Neural cell (in vitro differentiated cells): ENCODE results near the gene CHKA. TPM values are rescaled to one million over a fixed set of nuclear protein-coding genes. Genes with fewer than 3 reads are reported as not detected.

ENCODE experiments used
- H2AFZ ChIP-seq: fragments of 200-600, 300-800 bp; sonication (generic), shearing (Covaris generic); 2 replicates; pipeline ENCODE4 v1.6.0; 2014; ENCODE audit warnings: low read depth, mild to moderate bottlenecking, antibody characterized with exemption, low read length, moderate library complexity
- H3F3A ChIP-seq: fragments of 200-600 bp; shearing (Covaris generic); 2 replicates; pipeline ENCODE4 v1.6.1; 2016; ENCODE audit warnings: mild to moderate bottlenecking, moderate library complexity, mixed read lengths, antibody characterized with exemption, low read length; ENCODE audit not compliant: insufficient read depth, poor library complexity, severe bottlenecking
- H3K27ac ChIP-seq: fragments of 200-600, 300-800 bp; sonication (generic), shearing (Covaris generic); 2 replicates; pipeline ENCODE4 v1.5.1; 2014; ENCODE audit warnings: mild to moderate bottlenecking, low read length, moderate library complexity
- H3K27me3 ChIP-seq: fragments of 300-800, 200-600 bp; sonication (generic), shearing (Covaris generic); 2 replicates; pipeline ENCODE4 v1.6.0; 2014; ENCODE audit warnings: mild to moderate bottlenecking, low read depth, low read length, moderate library complexity; ENCODE audit not compliant: insufficient read depth
- H3K36me3 ChIP-seq: fragments of 300-800, 200-600 bp; sonication (generic), shearing (Covaris generic); 2 replicates; pipeline ENCODE4 v1.5.1; 2014; ENCODE audit warnings: mild to moderate bottlenecking, antibody characterized with exemption, low read length, moderate library complexity; ENCODE audit not compliant: insufficient read depth
- H3K4me2 ChIP-seq: fragments of 300-800, 200-600 bp; sonication (generic), shearing (Covaris generic); 2 replicates; pipeline ENCODE4 v1.6.0; 2014; ENCODE audit warnings: mild to moderate bottlenecking, low read length
- H3K4me3 ChIP-seq: fragments of 300-800, 200-600 bp; sonication (generic), shearing (Covaris generic); 2 replicates; pipeline ENCODE4 v1.5.1; 2014; ENCODE audit warnings: mild to moderate bottlenecking, low read length, moderate library complexity
- H3K79me2 ChIP-seq: fragments of 200-600 bp; shearing (Covaris generic); replicated peaks from 2 replicates; pipeline ENCODE4 v1.6.0; 2014; ENCODE audit warnings: mild to moderate bottlenecking, low read length, moderate library complexity; ENCODE audit not compliant: insufficient read depth
- H3K9ac ChIP-seq: fragments of 300-800, 200-600 bp; sonication (generic), shearing (Covaris generic); 2 replicates; pipeline ENCODE4 v1.6.1; 2016; ENCODE audit warnings: mild to moderate bottlenecking, low read length, mixed read lengths
- H3K9me2 ChIP-seq: fragments of 200-600 bp; shearing (Covaris generic); 2 replicates; pipeline ENCODE4 v1.6.1; 2016; ENCODE audit warnings: mild to moderate bottlenecking, low read length, mixed read lengths; ENCODE audit not compliant: insufficient read depth
- H3K9me3 ChIP-seq: fragments of 200-600, 300-800 bp; sonication (generic), shearing (Covaris generic); 2 replicates; pipeline ENCODE4 v1.6.1; 2016; ENCODE audit warnings: mild to moderate bottlenecking, mixed run types, low read length, moderate library complexity, mixed read lengths
- H4K20me1 ChIP-seq: fragments of 200-600 bp; shearing (Covaris generic); 2 replicates; pipeline ENCODE4 v1.6.1; 2016; ENCODE audit warnings: mild to moderate bottlenecking, mixed run types; ENCODE audit not compliant: insufficient read depth
- EP300 ChIP-seq: fragments of 450-650 bp; conservative IDR thresholded peaks from 2 replicates; pipeline ENCODE4 v1.6.1; 2014; ENCODE audit warnings: antibody characterized with exemption, mild to moderate bottlenecking, moderate library complexity; ENCODE audit not compliant: poor library complexity, severe bottlenecking
- EZH2 ChIP-seq: fragments of 200-600, 300-800 bp; shearing (Covaris generic), sonication (generic); IDR thresholded peaks from 2 replicates; pipeline ENCODE4 v1.6.1; 2014; ENCODE audit warnings: antibody characterized with exemption, low read length, borderline replicate concordance, mild to moderate bottlenecking; ENCODE audit not compliant: insufficient read depth, poor library complexity, severe bottlenecking
- MXI1 ChIP-seq: fragments of 450-650 bp; conservative IDR thresholded peaks from 2 replicates; pipeline ENCODE4 v1.6.1; 2014; ENCODE audit warnings: antibody characterized with exemption, mild to moderate bottlenecking; ENCODE audit not compliant: poor library complexity, severe bottlenecking
- POLR2AphosphoS5 ChIP-seq: IDR thresholded peaks from 2 replicates; pipeline ENCODE4 v1.6.1; 2012
- RAD21 ChIP-seq: fragments of 450-650 bp; conservative IDR thresholded peaks from 2 replicates; pipeline ENCODE4 v1.6.1; 2014; ENCODE audit warnings: antibody characterized with exemption, mild to moderate bottlenecking, moderate library complexity
- REST ChIP-seq: IDR thresholded peaks from 2 replicates; pipeline ENCODE4 v1.6.1; 2012; ENCODE audit warnings: borderline replicate concordance
- SMC3 ChIP-seq: fragments of 450-650 bp; conservative IDR thresholded peaks from 2 replicates; pipeline ENCODE4 v1.6.1; 2014; ENCODE audit warnings: antibody characterized with exemption, mild to moderate bottlenecking, moderate library complexity; ENCODE audit not compliant: poor library complexity
- TAF1 ChIP-seq: IDR thresholded peaks from 2 replicates; pipeline ENCODE4 v1.6.1; 2012; ENCODE audit warnings: low read depth
- polyA plus RNA-seq: library from polyadenylated mRNA; depleted of rRNA; stranded (reverse); fragments of >200 nt; gene quantifications from 2 replicates; pipeline ENCODE4 v1.2.3, GENCODE V29; 2014
- TF ChIP-seq, protein P1 (sequence below): fragments of 450-650 bp; IDR thresholded peaks from 2 replicates; pipeline ENCODE4 v1.5.1; 2014; ENCODE audit warnings: antibody characterized with exemption, mild to moderate bottlenecking, moderate library complexity; ENCODE audit not compliant: poor library complexity, severe bottlenecking

Gene CHKA
- polyA plus RNA-seq, 1 donor from 2014 or later, result 90.0 TPM

DNA sequence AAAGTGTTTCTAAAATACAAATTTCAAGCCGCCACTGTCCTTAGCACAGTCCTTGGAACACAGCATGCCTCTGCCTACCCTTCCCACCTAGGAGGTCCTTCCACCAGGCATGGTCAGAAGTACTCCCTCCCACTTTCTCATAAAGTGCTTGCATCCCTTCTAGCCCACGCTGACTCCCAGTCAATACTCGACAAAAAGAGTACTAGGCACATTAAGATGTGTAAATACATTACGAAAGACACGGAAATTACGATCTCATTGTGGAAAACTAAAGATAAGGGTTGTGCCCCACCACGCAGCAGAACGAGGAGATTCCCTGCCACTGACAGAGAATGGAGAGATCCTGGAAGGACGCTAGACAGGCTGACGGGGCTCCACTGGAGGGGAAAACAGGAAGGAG, 13.5 kb downstream of the CHKA start:
- no peak for TF ChIP-seq RAD21
- TF ChIP-seq, protein P1, sequence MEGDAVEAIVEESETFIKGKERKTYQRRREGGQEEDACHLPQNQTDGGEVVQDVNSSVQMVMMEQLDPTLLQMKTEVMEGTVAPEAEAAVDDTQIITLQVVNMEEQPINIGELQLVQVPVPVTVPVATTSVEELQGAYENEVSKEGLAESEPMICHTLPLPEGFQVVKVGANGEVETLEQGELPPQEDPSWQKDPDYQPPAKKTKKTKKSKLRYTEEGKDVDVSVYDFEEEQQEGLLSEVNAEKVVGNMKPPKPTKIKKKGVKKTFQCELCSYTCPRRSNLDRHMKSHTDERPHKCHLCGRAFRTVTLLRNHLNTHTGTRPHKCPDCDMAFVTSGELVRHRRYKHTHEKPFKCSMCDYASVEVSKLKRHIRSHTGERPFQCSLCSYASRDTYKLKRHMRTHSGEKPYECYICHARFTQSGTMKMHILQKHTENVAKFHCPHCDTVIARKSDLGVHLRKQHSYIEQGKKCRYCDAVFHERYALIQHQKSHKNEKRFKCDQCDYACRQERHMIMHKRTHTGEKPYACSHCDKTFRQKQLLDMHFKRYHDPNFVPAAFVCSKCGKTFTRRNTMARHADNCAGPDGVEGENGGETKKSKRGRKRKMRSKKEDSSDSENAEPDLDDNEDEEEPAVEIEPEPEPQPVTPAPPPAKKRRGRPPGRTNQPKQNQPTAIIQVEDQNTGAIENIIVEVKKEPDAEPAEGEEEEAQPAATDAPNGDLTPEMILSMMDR, result no peak
- Histone ChIP-seq H3K36me3 (no peaks in the 10 kb centered on the region), H4K20me1 (no peaks in the 10 kb centered on the region), H3F3A (no peaks in the 10 kb centered on the region), H3K27me3 (no peaks in the 10 kb centered on the region), H3K4me3 (no peak overlapping the region), H3K79me2 (peaks cover 25% of the 10 kb centered on the region), H3K27ac (no peak overlapping the region), H3K9me3 (no peaks in the 10 kb centered on the region), H3K4me2 (no peak overlapping the region), H3K9ac (no peak overlapping the region), H2AFZ (no peak overlapping the region), H3K9me2 (no peaks in the 10 kb centered on the region)

DNA sequence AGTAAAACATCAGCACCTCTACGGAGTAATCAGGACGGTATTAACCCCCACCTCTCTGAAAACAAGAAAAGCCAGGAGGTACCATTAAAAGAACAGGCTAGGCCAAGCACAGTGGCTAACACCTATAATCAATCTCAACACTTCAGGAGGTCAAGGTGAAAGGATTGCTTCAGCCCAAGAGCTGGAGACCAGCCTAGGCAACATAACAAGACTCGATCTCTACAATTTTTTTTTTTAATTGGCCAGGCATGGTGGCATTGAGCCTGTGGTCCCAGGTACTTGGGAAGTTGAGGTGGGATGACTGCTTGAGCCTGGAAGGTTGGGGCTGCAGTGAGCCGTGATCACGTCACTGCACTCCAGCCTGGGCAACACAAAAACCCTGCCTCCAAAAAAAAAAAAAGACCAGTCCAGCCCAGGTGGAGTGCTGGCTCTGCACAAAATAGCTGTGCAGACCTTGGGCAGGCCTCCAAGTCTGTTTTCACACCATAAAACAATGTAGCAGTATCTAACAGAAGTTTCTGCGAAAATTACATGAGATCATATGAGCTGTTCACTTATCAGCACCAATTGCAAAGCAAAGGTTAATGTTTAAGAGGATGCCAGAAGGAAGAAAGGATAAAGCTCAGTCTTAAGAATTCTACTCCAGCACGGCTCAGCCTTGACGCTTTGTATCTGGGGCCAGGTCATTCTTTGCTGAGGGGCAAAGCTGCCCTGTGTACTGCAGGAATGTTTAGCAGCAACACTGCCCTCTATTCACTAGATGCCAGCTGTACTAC, 14.8 kb downstream of the CHKA start:
- no peaks in the 10 kb centered on the region for H3K27me3 ChIP-seq
- H3K4me3 ChIP-seq, result no peak overlapping the region
- no peaks in the 10 kb centered on the region for H4K20me1 ChIP-seq
- peaks cover 32% of the 10 kb centered on the region for H3K79me2 ChIP-seq
- no peaks in the 10 kb centered on the region for H3K36me3 ChIP-seq
- no peak overlapping the region for H3K9ac ChIP-seq
- no peaks in the 10 kb centered on the region for H3K9me2 ChIP-seq
- H2AFZ ChIP-seq, result no peak overlapping the region
- H3F3A ChIP-seq, result no peaks in the 10 kb centered on the region
- TF ChIP-seq MXI1, result no peak
- TF ChIP-seq TAF1, result no peak
- no peak for TF ChIP-seq EZH2
- no peak for TF ChIP-seq SMC3
- no peak for TF ChIP-seq EP300
- no peak for TF ChIP-seq REST
- no peak for TF ChIP-seq POLR2AphosphoS5
- TF ChIP-seq RAD21, result no peak
- TF ChIP-seq, protein P1, result no peak
- H3K4me2 ChIP-seq, result no peak overlapping the region
- no peaks in the 10 kb centered on the region for H3K9me3 ChIP-seq
- no peak overlapping the region for H3K27ac ChIP-seq
